HEK293T (cell line): ENCODE measurements around the gene ANO6.

Experiments
- CTCF ChIA-PET: fragments of 350-600 bp; formaldehyde crosslinking; extraction: SDS; loops from one replicate; lab custom pipeline; 2021; ENCODE audit warnings: antibody characterized with exemption, inconsistent platforms; lab: Yijun Ruan, JAX
- POLR2A ChIA-PET: fragments of 350-600 bp; formaldehyde crosslinking; extraction: SDS; loops from one replicate; lab custom pipeline; 2020; ENCODE audit warnings: antibody characterized with exemption, inconsistent platforms; lab: Yijun Ruan, JAX
- DNase-seq: peaks from one replicate; pipeline ENCODE4 v3.0.0; 2012; ENCODE audit warnings: mixed read lengths; ENCODE audit errors: extremely low spot score
- ARNT ChIP-seq: fragments of 450-650 bp; IDR thresholded peaks from 2 replicates; pipeline ENCODE4 v1.6.1; 2017; ENCODE audit warnings: mild to moderate bottlenecking
- BHLHE40 ChIP-seq: fragments of 450-650 bp; IDR thresholded peaks from 2 replicates; pipeline ENCODE4 v1.6.1; 2016; ENCODE audit warnings: mild to moderate bottlenecking, moderate library complexity, borderline replicate concordance
- CTBP1 ChIP-seq: fragments of 450-650 bp; IDR thresholded peaks from 2 replicates; pipeline ENCODE4 v1.6.1; 2016; ENCODE audit warnings: borderline replicate concordance
- ELF4 ChIP-seq: fragments of 450-650 bp; IDR thresholded peaks from 2 replicates; pipeline ENCODE4 v1.6.1; 2017; ENCODE audit warnings: antibody characterized with exemption
- FOXA1 ChIP-seq: fragments of 450-650 bp; IDR thresholded peaks from 2 replicates; pipeline ENCODE4 v1.6.1; 2016; ENCODE audit warnings: mild to moderate bottlenecking
- FOXK2 ChIP-seq: fragments of 450-650 bp; IDR thresholded peaks from 2 replicates; pipeline ENCODE4 v1.6.1; 2016; ENCODE audit warnings: mild to moderate bottlenecking
- FOXM1 ChIP-seq: fragments of 450-650 bp; IDR thresholded peaks from 2 replicates; pipeline ENCODE4 v1.6.1; 2017; ENCODE audit warnings: mild to moderate bottlenecking, borderline replicate concordance
- HDGF ChIP-seq: fragments of 450-650 bp; IDR thresholded peaks from 2 replicates; pipeline ENCODE4 v1.6.1; 2017; ENCODE audit warnings: antibody characterized with exemption, borderline replicate concordance
- L3MBTL2 ChIP-seq: fragments of 450-650 bp; conservative IDR thresholded peaks from 2 replicates; pipeline ENCODE4 v1.6.1; 2016; ENCODE audit warnings: mild to moderate bottlenecking
- LEF1 ChIP-seq: fragments of 450-650 bp; IDR thresholded peaks from 2 replicates; pipeline ENCODE4 v1.6.1; 2017; ENCODE audit warnings: mild to moderate bottlenecking, borderline replicate concordance
- NFRKB ChIP-seq: fragments of 450-650 bp; IDR thresholded peaks from 2 replicates; pipeline ENCODE4 v1.6.1; 2016; ENCODE audit warnings: mild to moderate bottlenecking, moderate library complexity
- SP1 ChIP-seq: fragments of 450-650 bp; IDR thresholded peaks from 2 replicates; pipeline ENCODE4 v1.6.1; 2017
- SUZ12 ChIP-seq: fragments of 450-650 bp; IDR thresholded peaks from 2 replicates; pipeline ENCODE4 v1.6.1; 2016; ENCODE audit warnings: mild to moderate bottlenecking
- TARDBP ChIP-seq: fragments of 450-650 bp; IDR thresholded peaks from 2 replicates; pipeline ENCODE4 v1.6.1; 2016
- ZNF384 ChIP-seq: fragments of 450-650 bp; IDR thresholded peaks from 2 replicates; pipeline ENCODE4 v1.6.1; 2016
- TF ChIP-seq, protein P1 (sequence below): fragments of 450-650 bp; IDR thresholded peaks from 2 replicates; pipeline ENCODE4 v1.6.1; 2016

The ANO6 gene

DNA sequence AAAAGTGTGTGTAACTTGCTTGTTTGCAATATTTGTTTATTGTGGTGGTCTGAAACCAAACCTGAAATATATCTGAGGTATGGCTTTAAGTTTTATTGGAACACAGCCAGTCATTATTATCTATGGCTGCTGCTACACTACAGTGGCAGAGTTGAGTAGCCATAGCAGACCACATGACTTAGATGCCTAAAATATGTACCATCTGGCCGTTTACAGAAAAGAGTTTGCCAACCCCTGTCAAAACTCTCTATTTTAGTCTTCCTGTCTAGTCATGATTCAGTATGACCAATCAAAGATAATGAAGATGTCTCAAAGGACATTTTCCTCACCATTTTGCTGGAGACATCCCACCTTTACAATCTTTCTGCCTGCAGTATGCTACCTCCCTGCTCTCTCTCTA, 242.3 kb downstream of the ANO6 start:
- POLR2A ChIA-PET, result no interaction called here
- CTCF ChIA-PET, result no interaction called here
- no peak for DNase-seq
- TF ChIP-seq SP1 (no peak), ARNT (no peak), ZNF384 (no peak), TARDBP (no peak), HDGF (no peak), NFRKB (no peak), SUZ12 (no peak), CTBP1 (no peak)

DNA sequence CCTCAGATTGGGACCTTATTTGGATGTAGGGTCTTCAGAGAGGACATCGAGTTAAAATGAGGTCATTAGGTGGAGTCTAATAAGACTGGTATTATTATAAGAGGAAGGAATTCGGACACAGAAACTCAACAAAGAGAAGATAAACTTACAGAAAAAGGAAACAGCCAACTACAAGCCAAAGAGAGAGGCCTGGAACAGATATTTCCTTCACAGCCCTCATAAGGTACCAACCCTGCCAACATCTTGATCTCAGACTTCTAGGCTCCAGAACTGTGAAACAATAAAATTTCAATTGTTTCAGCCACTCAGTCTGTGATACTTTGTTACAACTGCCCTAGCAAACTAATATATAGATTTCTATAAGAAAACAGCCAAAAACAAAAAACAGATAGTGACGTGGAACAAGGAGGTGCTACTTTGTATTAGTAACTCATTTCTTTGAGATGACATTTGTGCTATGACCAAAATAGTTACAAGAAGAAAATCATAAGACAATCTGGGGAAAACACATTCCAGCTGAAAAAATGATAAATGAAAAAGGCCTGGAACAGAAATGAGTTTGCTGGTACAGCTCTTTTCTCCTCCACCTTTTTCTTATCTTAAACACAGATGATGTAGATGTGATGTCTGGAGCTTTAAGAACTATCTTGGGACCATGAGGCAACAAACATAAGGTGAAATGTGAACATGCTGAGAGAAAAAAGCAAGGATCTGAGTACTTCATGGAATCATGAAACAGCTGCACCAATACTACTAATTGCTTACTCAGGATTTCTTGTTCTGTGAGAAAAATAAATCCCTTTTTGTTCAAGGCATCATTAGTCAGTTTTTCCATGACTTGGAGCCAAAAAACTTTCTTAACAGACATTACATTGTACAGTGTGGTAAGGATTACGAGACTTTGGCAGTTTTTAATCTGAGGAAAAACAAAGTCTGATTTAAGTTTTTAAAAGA, 243.2 kb downstream of the ANO6 start:
- TF ChIP-seq SP1 (no peak), FOXA1 (no peak), SUZ12 (no peak), BHLHE40 (no peak), HDGF (no peak), LEF1 (no peak), ZNF384 (no peak), NFRKB (no peak), CTBP1 (no peak), TARDBP (no peak), FOXK2 (no peak), ARNT (no peak), FOXM1 (no peak), L3MBTL2 (no peak), ELF4 (no peak)

DNA sequence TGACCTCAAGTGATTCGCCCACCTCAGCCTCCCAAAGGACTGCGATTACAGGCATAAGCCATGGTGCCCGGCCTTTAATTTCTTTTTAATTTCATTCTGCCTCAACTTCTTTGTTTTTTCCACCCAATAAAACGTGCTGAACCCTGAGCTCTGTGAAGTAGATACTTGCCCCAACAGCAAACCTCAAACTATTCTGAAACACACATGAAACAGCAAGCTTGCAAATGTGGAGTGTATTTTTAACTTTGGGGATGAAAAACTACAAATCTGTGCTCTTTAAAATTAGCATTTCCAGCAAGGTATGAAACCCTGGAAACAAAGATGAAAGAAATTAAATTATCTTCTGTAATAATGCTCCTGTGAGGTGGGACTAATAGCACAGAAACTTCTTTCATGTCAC, 246.6 kb downstream of the ANO6 start:
- POLR2A ChIA-PET, result no interaction called here
- TF ChIP-seq BHLHE40 (no peak), FOXA1 (no peak), SP1 (no peak), CTBP1 (no peak), TARDBP (no peak), NFRKB (no peak), L3MBTL2 (no peak), SUZ12 (no peak), ARNT (no peak), FOXK2 (no peak), ELF4 (no peak)
- TF ChIP-seq, protein P1, sequence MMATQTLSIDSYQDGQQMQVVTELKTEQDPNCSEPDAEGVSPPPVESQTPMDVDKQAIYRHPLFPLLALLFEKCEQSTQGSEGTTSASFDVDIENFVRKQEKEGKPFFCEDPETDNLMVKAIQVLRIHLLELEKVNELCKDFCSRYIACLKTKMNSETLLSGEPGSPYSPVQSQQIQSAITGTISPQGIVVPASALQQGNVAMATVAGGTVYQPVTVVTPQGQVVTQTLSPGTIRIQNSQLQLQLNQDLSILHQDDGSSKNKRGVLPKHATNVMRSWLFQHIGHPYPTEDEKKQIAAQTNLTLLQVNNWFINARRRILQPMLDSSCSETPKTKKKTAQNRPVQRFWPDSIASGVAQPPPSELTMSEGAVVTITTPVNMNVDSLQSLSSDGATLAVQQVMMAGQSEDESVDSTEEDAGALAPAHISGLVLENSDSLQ, result no peak
- no peak for DNase-seq
- CTCF ChIA-PET, result no interaction called here

More for the DNA sequence above, 243.2 kb downstream of the ANO6 start:
- POLR2A ChIA-PET, result no interaction called here
- CTCF ChIA-PET, result no interaction called here
- no peak for DNase-seq

DNA sequence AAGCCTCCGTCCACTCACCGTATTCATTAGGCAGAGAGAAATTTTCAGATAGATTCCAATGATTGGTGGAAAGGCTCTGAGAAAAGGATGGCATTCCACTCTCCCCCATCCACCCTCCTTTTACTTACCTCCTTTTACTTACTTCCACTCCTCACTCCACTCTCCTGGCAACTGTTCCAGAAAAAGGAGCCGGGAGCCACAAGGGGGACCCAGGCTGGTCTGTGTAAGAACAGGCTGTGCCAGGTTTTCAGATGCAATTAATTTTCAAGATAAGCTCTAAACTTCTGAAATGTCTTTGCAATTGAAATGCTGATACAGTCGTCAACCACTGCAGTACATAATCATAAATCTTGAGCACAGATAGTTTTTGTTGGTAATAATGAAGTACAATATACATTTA, 248.8 kb downstream of the ANO6 start:
- no peak for TF ChIP-seq L3MBTL2
- no peak for TF ChIP-seq HDGF
- no peak for TF ChIP-seq TARDBP
- TF ChIP-seq BHLHE40, result no peak
- TF ChIP-seq SUZ12, result no peak
- TF ChIP-seq ZNF384, result no peak
- no peak for TF ChIP-seq LEF1
- TF ChIP-seq SP1, result no peak
- peak; percentile 10 for DNase-seq
- POLR2A ChIA-PET, result no interaction called here
- CTCF ChIA-PET, result no interaction called here

DNA sequence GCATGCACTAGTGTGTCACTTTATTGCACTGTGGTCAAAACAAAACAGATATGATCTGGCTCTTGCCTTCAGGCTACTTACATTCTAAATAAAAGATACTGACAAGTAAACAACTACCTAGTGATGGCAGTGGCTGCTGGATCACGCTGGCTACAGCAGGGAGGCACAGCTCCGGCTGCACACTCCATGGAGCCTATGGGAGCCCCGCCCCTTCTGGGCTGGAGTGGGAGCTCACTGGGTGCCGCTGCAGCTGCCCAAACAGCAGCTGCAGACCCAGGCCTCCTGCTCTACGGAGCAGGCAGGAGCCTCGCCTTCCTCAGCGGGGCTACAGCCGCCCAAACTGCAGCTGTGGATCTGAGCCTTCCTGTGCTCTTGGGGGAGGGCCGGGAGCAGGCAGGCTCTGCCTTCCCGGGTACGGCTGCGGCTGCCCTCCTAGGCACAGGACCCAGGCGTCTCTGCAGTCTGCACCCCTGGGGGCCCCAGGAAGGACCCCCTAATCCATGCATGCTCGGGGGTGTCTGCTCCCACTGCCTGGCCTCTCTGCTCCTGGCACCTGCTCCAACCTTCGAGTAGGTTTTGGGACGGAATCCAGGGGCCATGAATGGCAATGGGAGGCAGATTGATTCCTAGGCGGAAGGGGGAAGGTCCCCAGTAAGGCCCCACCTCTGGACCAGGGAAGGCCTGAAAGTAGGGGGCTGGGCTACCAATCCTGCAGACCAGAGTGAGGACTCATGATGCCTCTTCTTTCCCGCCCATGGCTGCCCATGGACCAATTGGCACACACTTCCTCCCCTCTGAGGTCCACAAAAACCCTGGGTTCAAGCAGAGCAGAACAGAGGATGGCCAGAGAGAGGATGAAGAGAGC, 253.1 kb downstream of the ANO6 start:
- ChIA-PET CTCF (no interaction called here), POLR2A (no interaction called here)
- TF ChIP-seq ARNT (no peak), FOXA1 (no peak), NFRKB (no peak), LEF1 (no peak), ZNF384 (no peak), HDGF (no peak), TARDBP (no peak), ELF4 (no peak), CTBP1 (no peak), BHLHE40 (no peak), FOXK2 (no peak), SUZ12 (no peak), SP1 (no peak), FOXM1 (no peak), L3MBTL2 (no peak)
- no peak for DNase-seq

DNA sequence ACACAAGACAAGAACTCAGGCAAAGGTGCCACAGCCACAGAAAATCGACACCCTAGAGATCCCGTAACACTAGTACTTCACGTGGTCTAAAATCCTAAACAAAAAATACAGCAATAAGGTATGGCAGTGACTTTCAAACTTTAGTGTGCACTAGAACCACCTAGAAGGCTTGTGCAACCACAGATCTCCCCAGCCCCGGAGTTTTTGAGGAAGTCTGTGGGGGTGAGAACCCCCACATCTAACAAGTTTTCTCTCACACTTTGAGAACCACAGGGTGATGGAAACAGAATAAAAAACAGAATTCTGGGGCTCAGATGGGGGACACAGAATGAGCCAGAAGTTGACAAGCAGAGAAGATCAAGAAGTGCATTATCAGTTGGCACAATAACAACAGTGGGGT, 254.0 kb downstream of the ANO6 start:
- ChIA-PET CTCF (no interaction called here), POLR2A (no interaction called here)

More for the DNA sequence above, 254.0 kb downstream of the ANO6 start:
- no peak for DNase-seq
- TF ChIP-seq ARNT (no peak), HDGF (no peak), L3MBTL2 (no peak)
- TF ChIP-seq, protein P1, result no peak
